Smooth muscle cell (in vitro differentiated cells): ENCODE results near the gene AGT. TPM values are rescaled to one million over a fixed set of nuclear protein-coding genes. Genes with fewer than 3 reads are reported as not detected.

Experiments used
- DNase-seq: peaks from one replicate; lab custom pipeline; 2025; ENCODE audit not compliant: unreplicated experiment; lab: John Stamatoyannopoulos, UW
- H2AFZ ChIP-seq: fragments of 200-600 bp; sonication (generic); 2 replicates; pipeline ENCODE4 v1.6.0; 2016; ENCODE audit warnings: antibody characterized with exemption, low read depth, mild to moderate bottlenecking
- H3F3A ChIP-seq: fragments of 200-600 bp; sonication (generic); 2 replicates; pipeline ENCODE4 v1.6.0; 2017; ENCODE audit warnings: antibody characterized with exemption, low read depth
- H3K27ac ChIP-seq: fragments of 200-600 bp; sonication (generic); 2 replicates; pipeline ENCODE4 v1.5.1; 2016; ENCODE audit warnings: low read depth, mild to moderate bottlenecking
- H3K27me3 ChIP-seq: fragments of 200-600 bp; sonication (generic); 2 replicates; pipeline ENCODE4 v1.6.1; 2016; ENCODE audit warnings: low read depth, mild to moderate bottlenecking
- H3K36me3 ChIP-seq: fragments of 200-600 bp; sonication (generic); 2 replicates; pipeline ENCODE4 v1.5.1; 2016; ENCODE audit warnings: low read depth
- H3K4me1 ChIP-seq: fragments of 200-600 bp; sonication (generic); 2 replicates; pipeline ENCODE4 v1.5.1; 2016; ENCODE audit warnings: low read depth
- H3K4me2 ChIP-seq: fragments of 200-600 bp; sonication (generic); 2 replicates; pipeline ENCODE4 v1.6.0; 2016; ENCODE audit warnings: mild to moderate bottlenecking
- H3K4me3 ChIP-seq: fragments of 200-600 bp; sonication (generic); 2 replicates; pipeline ENCODE4 v1.5.1; 2016; ENCODE audit warnings: mild to moderate bottlenecking
- H3K79me2 ChIP-seq: fragments of 200-600 bp; sonication (generic); 2 replicates; pipeline ENCODE4 v1.6.0; 2016; ENCODE audit warnings: low read depth, mild to moderate bottlenecking
- H3K9ac ChIP-seq: fragments of 200-600 bp; sonication (generic); 2 replicates; pipeline ENCODE4 v1.6.0; 2016; ENCODE audit warnings: low read depth
- H3K9me3 ChIP-seq: fragments of 200-600 bp; sonication (generic); replicated peaks from 2 replicates; pipeline ENCODE4 v1.5.1; 2016; ENCODE audit warnings: low read depth
- H4K20me1 ChIP-seq: fragments of 200-600 bp; sonication (generic); 2 replicates; pipeline ENCODE4 v1.6.0; 2016; ENCODE audit warnings: low read depth
- CTCF ChIP-seq: fragments of 200-600 bp; sonication (generic); IDR thresholded peaks from 2 replicates; pipeline ENCODE4 v1.5.1; 2017; ENCODE audit warnings: borderline replicate concordance, mild to moderate bottlenecking, antibody characterized with exemption; ENCODE audit not compliant: insufficient read depth, poor library complexity, severe bottlenecking
- WGBS: methylation state at CpG from one replicate; pipeline ENCODE4 v1.1.7; 2016; ENCODE audit warnings: low lambda C conversion rate; 5-methylcytosine and 5-hydroxymethylcytosine counted together
- polyA plus RNA-seq: library from polyadenylated mRNA; unstranded; fragments of >200 nt; fragmentation: Nextera tagmentation; extraction: Ambion mirVana; gene quantifications from 2 replicates; pipeline ENCODE4 v1.2.1, GENCODE V29; 2016
- total RNA-seq: library from RNA; depleted of rRNA; stranded (reverse); fragments of >200 nt; gene quantifications from 2 replicates; pipeline ENCODE4 v1.2.3, GENCODE V29; 2014

The AGT gene
- total and polyA plus RNA-seq, 2 experiments from 2014 or later: 0.31 to 3.0 TPM

DNA sequence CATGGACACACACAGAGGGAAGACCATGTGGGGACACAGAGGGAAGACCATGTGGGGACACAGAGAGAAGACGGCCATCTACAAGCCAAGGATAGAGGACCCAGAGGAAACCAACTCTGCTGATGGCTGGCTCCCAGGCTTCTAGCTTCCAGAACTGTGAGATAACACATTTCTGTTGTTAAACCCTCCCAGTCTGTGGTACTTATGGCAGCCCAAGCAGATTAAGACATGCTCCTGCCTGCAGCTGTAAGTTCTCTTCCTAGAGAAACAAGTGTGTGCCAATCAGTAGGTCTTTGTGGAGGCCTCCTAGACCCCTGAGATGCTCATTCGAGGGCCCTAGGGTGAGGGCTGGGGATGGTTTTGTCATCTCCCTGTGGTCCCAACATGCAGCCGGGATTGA is 2.7 kb downstream of the AGT start:
- Histone ChIP-seq H3F3A (no peaks in the 10 kb centered on the region), H3K9ac (no peak overlapping the region), H3K27ac (no peak overlapping the region), H3K4me3 (no peak overlapping the region), H3K36me3 (no peaks in the 10 kb centered on the region), H3K79me2 (no peaks in the 10 kb centered on the region), H3K9me3 (no peaks in the 10 kb centered on the region), H2AFZ (no peak overlapping the region), H3K4me1 (no peaks in the 10 kb centered on the region), H3K27me3 (no peaks in the 10 kb centered on the region), H3K4me2 (no peak overlapping the region), H4K20me1 (no peaks in the 10 kb centered on the region)
- no peak for TF ChIP-seq CTCF
- WGBS: 96% methylated on average over 3 of the region's 3 CpGs
- DNase-seq: no peak

GRCh38 chr1:230710543-230710904 is 3.4 kb downstream of the AGT start:
- DNase-seq: no peak
- Histone ChIP-seq H3K79me2 (no peaks in the 10 kb centered on the region), H3K27ac (no peak overlapping the region), H3F3A (no peaks in the 10 kb centered on the region), H4K20me1 (no peaks in the 10 kb centered on the region), H2AFZ (no peak overlapping the region), H3K27me3 (no peaks in the 10 kb centered on the region), H3K4me3 (no peak overlapping the region), H3K4me2 (no peak overlapping the region), H3K4me1 (no peaks in the 10 kb centered on the region), H3K9ac (no peak overlapping the region), H3K36me3 (no peaks in the 10 kb centered on the region), H3K9me3 (no peaks in the 10 kb centered on the region)
- WGBS: 96% methylated on average over 8 of the region's 8 CpGs
- TF ChIP-seq CTCF: no peak

DNA sequence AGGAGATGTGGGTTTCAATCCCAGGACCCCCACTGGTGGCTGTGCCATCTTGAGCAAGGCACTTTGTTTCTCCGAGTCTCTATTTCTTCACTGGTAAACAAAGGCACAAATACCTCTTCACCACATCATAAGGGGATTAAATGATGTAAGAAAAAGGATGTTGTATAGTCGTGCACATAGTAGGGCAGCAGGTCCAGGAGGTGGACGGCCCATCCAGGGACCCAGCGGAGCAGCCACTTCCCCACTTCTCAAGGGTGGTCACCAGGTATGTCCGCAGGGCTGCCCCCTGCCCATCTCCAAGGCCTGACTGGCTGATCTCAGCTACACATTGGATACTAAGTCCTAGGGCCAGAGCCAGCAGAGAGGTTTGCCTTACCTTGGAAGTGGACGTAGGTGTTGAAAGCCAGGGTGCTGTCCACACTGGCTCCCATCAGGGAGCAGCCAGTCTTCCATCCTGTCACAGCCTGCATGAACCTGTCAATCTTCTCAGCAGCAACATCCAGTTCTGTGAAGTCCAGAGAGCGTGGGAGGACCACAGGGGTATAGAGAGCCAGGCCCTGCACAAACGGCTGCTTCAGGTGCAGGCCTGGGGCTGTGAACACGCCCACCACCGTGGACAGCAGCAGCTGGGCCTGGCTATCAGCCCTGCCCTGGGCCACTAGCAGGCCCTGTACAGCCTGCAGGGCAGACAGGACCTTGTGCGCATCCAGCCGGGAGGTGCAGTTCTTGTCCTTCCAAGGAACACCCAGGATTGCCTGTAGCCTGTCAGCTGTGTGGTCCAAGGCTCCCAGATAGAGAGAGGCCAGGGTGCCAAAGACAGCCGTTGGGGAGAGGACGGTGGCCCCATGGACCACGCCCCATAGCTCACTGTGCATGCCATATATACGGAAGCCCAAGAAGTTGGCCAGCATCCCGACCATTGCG is 4.0 kb downstream of the AGT start:
- Histone ChIP-seq H3F3A (no peaks in the 10 kb centered on the region), H3K4me1 (no peaks in the 10 kb centered on the region), H4K20me1 (no peaks in the 10 kb centered on the region), H2AFZ (no peak overlapping the region), H3K9ac (no peak overlapping the region), H3K36me3 (no peaks in the 10 kb centered on the region), H3K27me3 (no peaks in the 10 kb centered on the region), H3K4me3 (no peak overlapping the region), H3K27ac (no peak overlapping the region), H3K9me3 (no peaks in the 10 kb centered on the region), H3K79me2 (no peaks in the 10 kb centered on the region), H3K4me2 (no peak overlapping the region)
- WGBS: 88% methylated on average over 18 of the region's 18 CpGs
- TF ChIP-seq CTCF: no peak
- no peak for DNase-seq
